22Rv1 (cell line): ENCODE measurements around the gene LATS2.

Source experiments
- ZFX ChIP-seq: fragments of 450-650 bp; IDR thresholded peaks from 2 replicates; pipeline ENCODE4 v1.6.1; 2017; ENCODE audit warnings: antibody characterized with exemption, borderline replicate concordance
- TF ChIP-seq, protein P1 (sequence below): fragments of 450-650 bp; IDR thresholded peaks from 2 replicates; pipeline ENCODE4 v1.5.1; 2017; ENCODE audit warnings: mild to moderate bottlenecking

DNA sequence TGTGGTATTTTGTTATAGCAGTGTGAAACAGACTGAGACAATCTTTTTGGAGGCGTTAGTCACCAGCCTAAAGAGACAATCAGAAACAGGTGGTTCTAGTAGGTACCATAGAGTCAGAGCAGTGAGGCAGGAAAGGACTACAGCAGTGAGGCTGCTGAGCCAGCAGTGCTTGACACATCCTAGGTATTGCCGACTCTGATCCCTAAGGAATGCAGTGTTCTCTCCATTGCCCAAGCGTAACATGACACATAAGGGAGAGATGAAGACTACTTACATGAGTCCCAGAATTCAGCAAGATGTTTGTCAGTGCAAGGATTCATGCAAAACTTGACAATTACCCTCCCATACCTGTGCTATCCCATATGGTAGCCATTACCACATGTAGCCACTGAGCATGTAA, 96.5 kb downstream of the LATS2 start:
- TF ChIP-seq, protein P1, sequence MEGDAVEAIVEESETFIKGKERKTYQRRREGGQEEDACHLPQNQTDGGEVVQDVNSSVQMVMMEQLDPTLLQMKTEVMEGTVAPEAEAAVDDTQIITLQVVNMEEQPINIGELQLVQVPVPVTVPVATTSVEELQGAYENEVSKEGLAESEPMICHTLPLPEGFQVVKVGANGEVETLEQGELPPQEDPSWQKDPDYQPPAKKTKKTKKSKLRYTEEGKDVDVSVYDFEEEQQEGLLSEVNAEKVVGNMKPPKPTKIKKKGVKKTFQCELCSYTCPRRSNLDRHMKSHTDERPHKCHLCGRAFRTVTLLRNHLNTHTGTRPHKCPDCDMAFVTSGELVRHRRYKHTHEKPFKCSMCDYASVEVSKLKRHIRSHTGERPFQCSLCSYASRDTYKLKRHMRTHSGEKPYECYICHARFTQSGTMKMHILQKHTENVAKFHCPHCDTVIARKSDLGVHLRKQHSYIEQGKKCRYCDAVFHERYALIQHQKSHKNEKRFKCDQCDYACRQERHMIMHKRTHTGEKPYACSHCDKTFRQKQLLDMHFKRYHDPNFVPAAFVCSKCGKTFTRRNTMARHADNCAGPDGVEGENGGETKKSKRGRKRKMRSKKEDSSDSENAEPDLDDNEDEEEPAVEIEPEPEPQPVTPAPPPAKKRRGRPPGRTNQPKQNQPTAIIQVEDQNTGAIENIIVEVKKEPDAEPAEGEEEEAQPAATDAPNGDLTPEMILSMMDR, result no peak
- no peak for TF ChIP-seq ZFX
